GM18858 (cell line): ENCODE data around the gene TBCA.
"Not testable (repeated sequence)": the region's sequence is repeated elsewhere in the genome, so short reads cannot be mapped to it uniquely, and the experiment has no call there.

Experiments
- ATAC-seq: cut with Tn5 transposase; IDR thresholded peaks from one replicate; pipeline ENCODE4 v1.9.1; 2021; ENCODE audit not compliant: unreplicated experiment

Gene TBCA

GRCh38 chr5:77709993-77710685, 66.0 kb downstream of the TBCA start:
- ATAC-seq: no peak

- no peak for ATAC-seq
Observed at GRCh38 chr5:77709340-77709739, 66.8 kb downstream of the TBCA start.

- no peak for ATAC-seq
Observed at GRCh38 chr5:77707791-77708190, 68.3 kb downstream of the TBCA start.

GRCh38 chr5:77699569-77699968, 76.6 kb downstream of the TBCA start:
- ATAC-seq: not testable (repeated sequence)

GRCh38 chr5:77698920-77699319, 77.2 kb downstream of the TBCA start:
- ATAC-seq: no peak

GRCh38 chr5:77697692-77698091, 78.4 kb downstream of the TBCA start:
- ATAC-seq: no peak

- ATAC-seq: no peak
Observed at GRCh38 chr5:77696120-77696519, 80.0 kb downstream of the TBCA start.

- ATAC-seq: no peak
Observed at GRCh38 chr5:77693913-77694312, 82.2 kb downstream of the TBCA start.

GRCh38 chr5:77683171-77683732, 92.9 kb downstream of the TBCA start:
- ATAC-seq: no peak

- no peak for ATAC-seq
Observed at GRCh38 chr5:77670526-77670925, 105.6 kb downstream of the TBCA start.

GRCh38 chr5:77669677-77670076, 106.5 kb downstream of the TBCA start:
- no peak for ATAC-seq

- ATAC-seq: no peak
Observed at GRCh38 chr5:77663090-77663863, 112.9 kb downstream of the TBCA start.

GRCh38 chr5:77662635-77663034, 113.5 kb downstream of the TBCA start:
- no peak for ATAC-seq

- ATAC-seq: no peak
Observed at GRCh38 chr5:77658662-77659061, 117.5 kb downstream of the TBCA start.

GRCh38 chr5:77651343-77651742, 124.8 kb downstream of the TBCA start:
- no peak for ATAC-seq

GRCh38 chr5:77650686-77651085, 125.5 kb downstream of the TBCA start:
- no peak for ATAC-seq

GRCh38 chr5:77649776-77650175, 126.4 kb downstream of the TBCA start:
- no peak for ATAC-seq

GRCh38 chr5:77645995-77646639, 130.0 kb downstream of the TBCA start:
- ATAC-seq: no peak

- ATAC-seq: no peak
Observed at GRCh38 chr5:77645158-77645994, 130.8 kb downstream of the TBCA start.

GRCh38 chr5:77644371-77645157, 131.6 kb downstream of the TBCA start:
- ATAC-seq: no peak
